ENCODE measurements around the gene RUSC1.
A peak's percentile ranks its signal among the peaks of the same experiment; 100 is the strongest.
"Not testable (repeated sequence)": the region's sequence is repeated elsewhere in the genome, so short reads cannot be mapped to it uniquely, and the experiment has no call there.

Gene RUSC1, protein sequence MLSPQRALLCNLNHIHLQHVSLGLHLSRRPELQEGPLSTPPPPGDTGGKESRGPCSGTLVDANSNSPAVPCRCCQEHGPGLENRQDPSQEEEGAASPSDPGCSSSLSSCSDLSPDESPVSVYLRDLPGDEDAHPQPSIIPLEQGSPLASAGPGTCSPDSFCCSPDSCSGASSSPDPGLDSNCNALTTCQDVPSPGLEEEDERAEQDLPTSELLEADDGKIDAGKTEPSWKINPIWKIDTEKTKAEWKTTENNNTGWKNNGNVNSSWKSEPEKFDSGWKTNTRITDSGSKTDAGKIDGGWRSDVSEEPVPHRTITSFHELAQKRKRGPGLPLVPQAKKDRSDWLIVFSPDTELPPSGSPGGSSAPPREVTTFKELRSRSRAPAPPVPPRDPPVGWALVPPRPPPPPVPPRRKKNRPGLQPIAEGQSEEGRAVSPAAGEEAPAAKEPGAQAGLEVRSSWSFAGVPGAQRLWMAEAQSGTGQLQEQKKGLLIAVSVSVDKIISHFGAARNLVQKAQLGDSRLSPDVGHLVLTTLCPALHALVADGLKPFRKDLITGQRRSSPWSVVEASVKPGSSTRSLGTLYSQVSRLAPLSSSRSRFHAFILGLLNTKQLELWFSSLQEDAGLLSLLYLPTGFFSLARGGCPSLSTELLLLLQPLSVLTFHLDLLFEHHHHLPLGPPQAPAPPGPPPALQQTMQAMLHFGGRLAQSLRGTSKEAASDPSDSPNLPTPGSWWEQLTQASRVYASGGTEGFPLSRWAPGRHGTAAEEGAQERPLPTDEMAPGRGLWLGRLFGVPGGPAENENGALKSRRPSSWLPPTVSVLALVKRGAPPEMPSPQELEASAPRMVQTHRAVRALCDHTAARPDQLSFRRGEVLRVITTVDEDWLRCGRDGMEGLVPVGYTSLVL

GRCh38 chr1:155320661-155321617, at the start of gene RUSC1:
Gene RUSC1 (plus strand): TSS chr1:155320894. CDS start chr1:155321774, 880 bp downstream.
- DNase-seq (ENCODE audit: low read depth), result peak; percentile 43

- peak; percentile 39 for DNase-seq (ENCODE audit: low read depth)
Measured at GRCh38 chr1:155272466-155273342, 48.0 kb upstream of the RUSC1 start.

DNA sequence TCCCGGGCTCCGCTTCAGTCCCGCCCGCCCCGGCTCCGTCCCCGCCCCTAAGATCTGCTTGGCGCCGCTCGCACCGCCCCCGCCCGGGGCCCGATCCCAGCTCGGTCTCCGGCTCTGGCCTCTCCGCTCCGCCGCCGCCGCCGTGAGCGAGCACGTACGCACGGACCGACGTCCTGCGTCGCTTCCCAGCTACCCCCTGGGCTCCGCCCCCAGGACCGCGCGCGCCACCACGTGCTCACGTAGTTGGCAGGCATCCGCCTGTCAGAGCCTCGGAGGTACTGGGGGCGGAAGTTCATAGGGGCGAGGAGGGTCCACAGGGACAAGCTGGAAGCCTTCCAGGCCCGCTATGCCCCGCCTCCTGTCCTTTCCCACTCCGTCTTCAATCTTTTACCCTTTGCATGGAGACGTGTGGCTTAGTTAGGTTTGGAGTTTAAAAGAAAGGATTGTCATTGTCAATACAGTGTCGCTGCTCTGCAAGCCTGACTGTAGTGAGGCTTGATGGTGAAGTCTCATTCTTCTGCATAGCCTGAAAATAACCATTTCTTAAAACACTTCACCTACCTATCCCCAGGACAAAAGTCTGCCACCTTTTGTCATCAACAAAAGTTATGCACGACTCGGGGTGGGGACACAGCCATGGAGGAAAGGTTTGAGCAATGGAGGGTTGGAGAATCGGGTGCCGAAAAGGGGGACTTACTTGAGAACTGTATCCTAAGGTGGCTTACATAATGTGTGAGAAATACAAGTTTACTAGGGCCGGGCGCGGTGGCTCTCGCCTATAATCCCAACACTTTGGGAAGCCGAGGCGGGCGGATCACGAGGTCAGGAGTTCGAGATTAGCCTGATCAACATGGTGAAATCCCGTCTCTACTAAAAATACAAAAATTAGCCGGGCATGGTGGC, 47.1 kb upstream of the RUSC1 start, which contains the start of gene CLK2:
CLK2 (minus strand) TSS at position 162 of the 903 bp plus-strand sequence. CDS start 2,527 bp downstream, outside the sequence.
- DNase-seq (ENCODE audit: low read depth), result peak; percentile 92

GRCh38 chr1:155277070-155277901, 43.4 kb upstream of the RUSC1 start, which contains the start of gene HCN3:
Gene HCN3 (plus strand): TSS chr1:155277463. CDS start chr1:155277591, 128 bp downstream.
- peak; percentile 92 for DNase-seq (ENCODE audit: low read depth)

DNA sequence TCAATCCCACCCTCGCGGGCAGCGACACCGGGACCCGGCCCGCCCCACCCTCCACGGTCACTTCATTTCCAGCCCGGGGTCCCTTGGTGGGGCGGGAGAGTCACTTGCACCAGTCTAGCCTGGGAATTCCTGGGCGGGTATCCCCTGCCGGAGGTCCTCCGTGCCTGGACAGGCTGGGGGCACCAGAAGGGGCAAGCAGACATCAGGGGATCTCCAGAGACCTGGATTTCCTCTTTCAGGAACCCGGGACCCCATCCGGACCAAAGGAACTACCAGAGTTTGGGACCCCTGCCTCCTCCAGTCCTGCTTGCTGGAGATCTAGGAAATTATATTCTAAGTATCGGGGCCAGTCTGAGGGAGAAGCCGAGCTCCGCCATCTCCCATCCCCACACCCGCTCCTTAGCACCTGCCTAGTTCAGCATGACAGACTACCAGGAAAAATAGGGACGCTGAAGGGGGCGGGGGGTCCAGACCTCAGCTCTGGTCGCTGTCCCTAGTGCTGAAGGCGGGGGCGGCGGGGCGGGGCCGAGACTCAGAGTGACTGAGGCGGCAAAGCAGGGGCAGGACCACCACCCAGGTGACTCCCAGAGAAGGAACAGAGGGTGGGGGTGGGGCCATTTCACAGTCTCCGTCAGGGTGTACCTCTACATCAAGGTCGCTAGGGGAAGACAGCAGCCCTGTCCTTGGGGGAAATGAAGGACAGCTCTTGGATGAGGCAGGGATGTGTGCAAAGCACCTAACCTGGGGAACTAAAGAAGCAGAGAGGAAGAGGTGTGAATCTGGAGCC, 42.6 kb upstream of the RUSC1 start:
- no peak for DNase-seq (ENCODE audit: low read depth)

- no peak for DNase-seq (ENCODE audit: low read depth)
Measured at GRCh38 chr1:155278689-155279160, 42.0 kb upstream of the RUSC1 start.

DNA sequence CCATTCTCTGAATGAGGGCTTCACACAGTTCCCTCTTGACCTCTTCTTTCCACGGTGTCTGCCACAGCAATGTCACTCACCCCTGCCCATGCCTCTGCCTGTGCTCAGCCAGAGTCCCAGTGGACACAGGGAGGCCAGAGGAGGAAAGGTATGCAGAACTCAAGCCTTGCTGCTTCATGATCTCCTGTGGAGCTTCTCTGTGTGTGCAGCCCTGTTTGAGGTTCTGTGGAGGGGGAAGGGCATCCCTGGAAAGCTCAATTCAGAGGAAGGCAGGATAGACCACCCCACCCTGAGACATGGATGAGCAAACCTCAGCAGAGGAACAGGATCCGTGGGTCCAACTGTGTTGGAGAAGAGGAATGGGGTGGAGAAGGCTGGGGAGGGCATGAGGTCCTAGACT, 41.4 kb upstream of the RUSC1 start:
- no peak for DNase-seq (ENCODE audit: low read depth)

DNA sequence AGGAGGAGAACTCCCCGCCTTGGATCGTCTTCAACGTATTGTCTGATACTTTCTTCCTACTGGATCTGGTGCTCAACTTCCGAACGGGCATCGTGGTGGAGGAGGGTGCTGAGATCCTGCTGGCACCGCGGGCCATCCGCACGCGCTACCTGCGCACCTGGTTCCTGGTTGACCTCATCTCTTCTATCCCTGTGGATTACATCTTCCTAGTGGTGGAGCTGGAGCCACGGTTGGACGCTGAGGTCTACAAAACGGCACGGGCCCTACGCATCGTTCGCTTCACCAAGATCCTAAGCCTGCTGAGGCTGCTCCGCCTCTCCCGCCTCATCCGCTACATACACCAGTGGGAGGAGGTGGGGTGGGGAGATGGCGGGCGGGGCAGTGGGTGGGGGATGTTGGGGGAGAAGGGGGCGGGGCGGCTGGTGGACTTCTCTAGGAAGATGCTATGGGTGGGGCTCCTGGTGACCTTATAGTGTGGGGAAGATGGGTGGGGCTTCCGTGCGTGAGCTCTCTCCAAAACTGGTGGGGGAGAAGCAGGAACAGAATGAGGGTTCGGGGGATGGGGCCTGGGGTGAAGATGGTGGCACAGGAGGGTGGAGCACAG, 38.1 kb upstream of the RUSC1 start:
- DNase-seq (ENCODE audit: low read depth), result no peak

DNA sequence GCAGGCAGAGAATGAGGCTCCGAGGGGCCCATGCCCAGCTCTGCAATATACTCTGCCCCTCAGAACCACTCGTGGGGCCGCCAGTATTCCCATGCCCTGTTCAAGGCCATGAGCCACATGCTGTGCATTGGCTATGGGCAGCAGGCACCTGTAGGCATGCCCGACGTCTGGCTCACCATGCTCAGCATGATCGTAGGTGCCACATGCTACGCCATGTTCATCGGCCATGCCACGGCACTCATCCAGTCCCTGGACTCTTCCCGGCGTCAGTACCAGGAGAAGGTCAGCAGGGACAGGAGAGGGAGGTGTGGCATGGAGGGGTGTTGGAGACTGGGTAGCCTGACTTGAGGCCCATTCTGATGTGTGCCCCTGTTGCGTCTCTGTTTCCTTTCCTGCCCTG, 36.2 kb upstream of the RUSC1 start:
- no peak for DNase-seq (ENCODE audit: low read depth)

GRCh38 chr1:155285063-155285462, 35.6 kb upstream of the RUSC1 start:
- DNase-seq (ENCODE audit: low read depth), result no peak

GRCh38 chr1:155285631-155286044, 35.1 kb upstream of the RUSC1 start:
- no peak for DNase-seq (ENCODE audit: low read depth)

DNA sequence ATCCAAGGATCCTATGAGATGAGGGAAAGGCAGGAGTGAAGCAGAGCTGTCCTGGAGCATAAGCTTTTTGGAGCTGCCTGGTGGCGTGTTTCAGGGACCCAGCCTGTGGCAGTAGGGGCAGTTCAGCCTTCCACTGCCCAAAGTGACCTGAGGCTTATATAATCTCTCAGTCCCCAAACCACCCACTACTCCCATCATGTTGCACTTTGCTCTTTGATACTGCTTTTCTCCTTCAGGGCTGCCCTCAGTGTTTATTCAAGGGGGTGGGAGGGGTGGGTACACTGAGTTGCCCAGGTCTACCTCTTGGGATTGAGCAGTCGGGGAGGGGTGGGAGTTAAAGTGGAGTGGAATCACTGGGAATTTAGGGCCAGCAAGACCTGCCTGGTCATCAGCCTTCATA, 34.1 kb upstream of the RUSC1 start:
- no peak for DNase-seq (ENCODE audit: low read depth)

- DNase-seq (ENCODE audit: low read depth), result no peak
Measured at GRCh38 chr1:155287987-155288543, 32.6 kb upstream of the RUSC1 start.

GRCh38 chr1:155291006-155291405, 29.7 kb upstream of the RUSC1 start:
- not testable (repeated sequence) for DNase-seq (ENCODE audit: low read depth)

- no peak for DNase-seq (ENCODE audit: low read depth)
Measured at GRCh38 chr1:155293086-155293749, 27.5 kb upstream of the RUSC1 start.

DNA sequence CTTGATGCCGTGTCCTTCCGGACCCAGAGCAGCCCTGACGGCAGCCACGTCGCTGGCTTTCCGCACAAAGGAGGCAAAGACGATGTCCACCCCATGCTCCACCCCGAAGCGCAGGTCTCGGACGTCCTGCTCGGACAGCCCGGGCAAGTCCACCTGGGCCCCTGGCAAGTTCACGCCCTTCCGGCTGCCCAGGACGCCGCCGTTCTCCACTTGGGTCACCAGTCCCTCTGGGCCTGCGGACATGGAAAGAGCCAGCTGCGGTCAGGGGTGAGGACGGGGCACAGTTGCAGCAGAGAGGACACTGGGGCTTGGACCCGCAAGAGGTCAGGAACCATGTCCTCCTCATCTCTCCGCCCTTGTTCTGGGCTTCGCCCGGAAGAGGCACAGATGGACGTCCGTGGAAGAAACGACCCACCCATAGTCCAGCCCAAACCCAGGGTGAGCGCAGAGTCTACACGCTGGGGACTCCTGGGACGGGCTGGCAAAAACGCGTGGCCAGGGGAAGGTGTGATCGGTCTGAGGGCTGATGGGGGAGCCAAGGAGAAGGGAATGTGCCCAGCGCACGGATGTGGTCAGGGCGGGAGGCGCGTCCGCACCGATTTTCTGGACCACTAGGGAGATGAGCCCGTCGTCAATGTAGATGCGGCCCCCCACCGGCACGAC, 26.0 kb upstream of the RUSC1 start:
- DNase-seq (ENCODE audit: low read depth), result no peak
